Erythroblast (primary cell): ENCODE results near the gene SMARCA5.

Experiments
- GATA1 ChIP-seq: IDR thresholded peaks from 2 replicates; pipeline ENCODE4 v1.6.1; 2011; ENCODE audit warnings: low read depth, mild to moderate bottlenecking, control low read depth, low read length, moderate library complexity
- POLR2A ChIP-seq: IDR thresholded peaks from 2 replicates; pipeline ENCODE4 v1.6.1; 2011; ENCODE audit warnings: mild to moderate bottlenecking, low read length

DNA sequence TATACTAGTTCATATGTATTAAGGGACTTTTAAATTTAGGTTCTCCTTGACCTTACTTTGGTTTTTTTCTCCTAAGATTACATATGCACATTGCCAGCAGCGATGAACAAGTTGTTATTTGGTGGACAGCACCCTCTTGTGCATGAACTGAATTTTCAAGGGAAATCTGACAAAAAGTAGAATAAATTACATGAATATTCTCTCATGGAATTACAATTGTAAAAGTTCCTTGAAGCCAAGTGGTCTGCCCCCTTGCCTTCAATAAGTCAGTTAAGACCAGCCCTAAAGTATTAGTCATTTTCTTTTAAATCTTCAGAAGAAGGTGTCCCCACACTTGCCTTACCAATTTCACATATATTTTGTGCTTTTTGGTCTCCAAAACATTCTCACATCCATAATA is 30.7 kb upstream of the SMARCA5 start:
- TF ChIP-seq POLR2A (no peak), GATA1 (no peak)
